Stimulated activated CD4-positive, alpha-beta T cell treated with anti-CD3 and anti-CD28 coated beads, Interleukin-1b, Interleukin-23, amount 100 ng/mL, for 1 hour (primary cell): ENCODE results near the gene DPH7.
A peak's percentile ranks its signal among the peaks of the same experiment; 100 is the strongest.
"Not testable (repeated sequence)": the region's sequence is repeated elsewhere in the genome, so short reads cannot be mapped to it uniquely, and the experiment has no call there.

Source experiments
- DNase-seq, 2 donors: peaks; one replicate each; pipeline ENCODE4 v3.0.0-alpha.2; 2020; ENCODE audit warnings: low read depth in 2 of 2

DPH7 gene

DNA sequence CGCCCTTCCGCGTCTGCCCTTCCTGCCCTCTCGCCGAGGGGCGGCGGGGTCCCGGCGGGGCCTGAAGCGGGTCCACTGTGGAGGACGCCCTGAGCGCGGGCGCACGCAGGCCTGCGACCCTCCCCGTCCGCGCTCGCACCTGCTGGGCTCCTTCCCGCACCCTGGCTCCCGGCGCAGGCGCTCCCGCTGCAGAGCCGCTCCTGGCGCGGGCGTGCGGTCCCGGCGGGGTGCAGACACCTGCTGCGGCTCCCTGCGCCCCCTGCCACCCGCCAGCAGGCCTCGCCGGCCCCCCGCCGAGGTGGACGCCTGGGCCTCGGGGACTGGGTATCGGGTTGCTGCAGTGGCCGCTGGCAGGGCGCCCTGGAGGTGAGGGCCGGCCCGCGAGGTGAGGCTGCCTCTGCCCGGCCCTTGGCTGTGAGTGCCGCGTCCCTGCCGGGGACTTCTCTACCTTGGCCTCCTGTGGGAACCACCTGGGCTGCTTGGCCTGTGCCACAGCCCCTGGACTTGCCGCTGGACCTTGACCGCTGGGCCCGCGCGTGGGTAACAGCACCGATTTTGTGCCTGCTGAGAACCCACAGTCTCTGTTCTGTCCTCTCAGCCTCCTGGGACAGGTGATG, 27.4 kb upstream of the DPH7 start:
- DNase-seq, result no peak

DNA sequence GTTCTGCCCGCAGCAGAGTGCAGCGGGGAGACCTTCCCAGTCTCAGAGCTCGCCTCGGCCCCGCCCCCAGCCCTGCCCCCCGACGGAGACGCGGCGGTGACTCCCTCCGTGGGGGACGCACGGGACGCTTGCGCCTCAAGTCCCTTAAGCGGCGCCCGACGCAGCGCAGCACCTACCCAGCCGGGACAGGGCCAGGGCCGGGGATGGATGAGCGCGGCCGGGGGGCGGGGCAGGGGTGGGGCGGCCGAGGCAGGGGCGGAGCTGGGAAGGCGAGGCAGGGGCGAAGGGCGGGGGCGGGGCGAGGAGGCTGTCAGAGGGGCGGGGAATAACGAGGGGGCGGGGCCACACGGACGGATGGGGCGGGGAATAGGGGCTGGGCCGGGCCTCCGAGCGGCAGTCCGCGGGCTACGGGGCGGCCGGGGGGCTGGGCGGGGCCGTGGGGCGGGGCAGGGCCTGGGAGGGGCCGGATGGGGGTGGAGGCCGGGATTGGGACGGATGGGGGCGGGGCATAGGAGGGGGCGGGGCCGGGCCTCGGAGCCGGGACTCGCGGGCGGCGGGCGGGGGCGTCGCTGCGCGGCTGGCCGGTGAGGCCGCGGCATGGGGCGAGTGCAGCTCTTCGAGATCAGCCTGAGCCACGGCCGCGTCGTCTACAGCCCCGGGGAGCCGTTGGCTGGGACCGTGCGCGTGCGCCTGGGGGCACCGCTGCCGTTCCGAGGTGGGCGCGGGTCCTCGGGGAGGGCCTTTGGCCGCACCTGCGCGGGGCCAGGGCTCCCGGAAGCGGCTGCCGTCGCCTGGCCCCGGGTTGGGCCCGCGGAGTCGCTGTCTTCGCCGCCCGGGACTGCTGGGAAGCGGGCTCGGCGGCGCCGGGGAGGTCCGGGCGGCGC, 26.6 kb upstream of the DPH7 start, which contains the start of gene ARRDC1:
ARRDC1 (plus strand) TSS at position 566 of the 884 bp plus-strand sequence; CDS start at position 598, 32 bp downstream.
- peak; percentile 85 to 91 for DNase-seq

DNA sequence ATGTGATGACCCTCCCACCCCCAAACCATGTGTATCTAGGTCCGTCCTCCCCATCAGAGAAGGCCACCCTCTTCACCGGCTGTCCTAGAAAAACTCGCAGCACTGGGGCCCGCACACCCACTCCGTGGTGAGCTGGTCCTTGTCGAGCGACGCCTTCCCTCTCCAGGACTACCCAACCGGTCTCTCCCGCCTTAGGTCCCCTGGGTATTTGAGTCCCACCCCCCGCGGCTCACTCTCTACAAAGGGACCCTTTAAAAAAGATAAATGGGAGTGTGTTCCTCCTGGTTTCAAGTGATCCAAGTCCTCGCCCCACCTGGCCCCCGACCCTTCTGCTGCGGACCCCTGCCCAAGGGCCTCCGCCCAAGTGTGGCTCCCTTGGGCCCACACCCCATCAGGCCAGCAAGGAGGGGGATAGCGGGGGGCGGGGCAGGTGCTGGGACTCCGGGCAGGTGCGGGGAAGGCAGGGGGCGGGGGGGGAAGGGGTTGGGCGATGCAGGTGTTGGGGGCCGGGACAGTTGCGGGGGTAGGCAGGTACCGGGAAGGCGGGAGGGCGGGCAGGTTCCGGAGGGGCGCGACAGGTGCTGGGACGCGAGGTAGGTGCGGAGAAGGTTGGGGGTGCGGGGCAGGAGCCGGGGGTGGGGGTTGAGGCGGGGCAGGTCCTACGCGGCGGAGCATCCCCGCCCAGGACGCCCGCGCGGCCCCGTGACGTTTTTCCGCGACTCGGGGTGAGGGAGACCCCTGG, 25.8 kb upstream of the DPH7 start:
- DNase-seq, result no peak

DNA sequence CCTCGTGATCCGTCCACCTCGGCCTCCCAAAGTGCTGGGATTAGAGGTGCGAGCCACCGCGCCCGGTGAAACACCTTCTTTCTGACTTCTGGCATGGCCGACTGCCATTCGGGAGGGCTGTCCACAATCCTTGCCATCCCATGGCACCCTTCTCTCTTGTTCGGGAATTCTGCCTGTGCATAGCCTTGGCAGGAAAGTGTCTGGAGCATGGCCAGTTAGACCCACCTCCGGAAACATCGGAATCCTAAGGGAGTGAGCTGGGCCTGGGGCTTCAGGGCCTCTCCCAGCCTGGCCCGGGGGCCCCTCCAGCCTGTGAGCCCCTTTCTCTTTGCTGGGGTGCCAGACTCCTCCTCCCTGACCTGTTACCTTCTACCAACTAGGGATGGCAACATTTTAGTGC, 25.2 kb upstream of the DPH7 start:
- DNase-seq, result no peak

DNA sequence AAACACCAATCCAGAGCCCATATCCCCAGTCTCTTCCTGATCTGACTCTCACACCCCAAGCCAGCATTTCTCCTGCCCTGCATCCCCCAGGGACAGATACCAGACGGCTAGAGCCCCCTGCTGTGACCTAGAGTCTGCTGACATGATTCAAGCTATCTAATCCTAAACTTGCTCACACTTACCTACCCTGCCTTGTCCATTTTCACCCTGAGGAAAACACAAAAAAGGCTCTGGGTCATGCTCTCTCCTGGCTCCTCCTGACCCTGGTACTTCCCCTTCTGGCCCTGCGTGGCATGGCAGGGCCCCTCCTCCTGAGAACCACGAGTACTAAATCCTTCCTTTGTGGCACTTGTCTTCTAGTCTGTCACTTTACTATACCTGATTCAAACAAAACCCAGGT, 23.9 kb upstream of the DPH7 start:
- DNase-seq, result no peak

DNA sequence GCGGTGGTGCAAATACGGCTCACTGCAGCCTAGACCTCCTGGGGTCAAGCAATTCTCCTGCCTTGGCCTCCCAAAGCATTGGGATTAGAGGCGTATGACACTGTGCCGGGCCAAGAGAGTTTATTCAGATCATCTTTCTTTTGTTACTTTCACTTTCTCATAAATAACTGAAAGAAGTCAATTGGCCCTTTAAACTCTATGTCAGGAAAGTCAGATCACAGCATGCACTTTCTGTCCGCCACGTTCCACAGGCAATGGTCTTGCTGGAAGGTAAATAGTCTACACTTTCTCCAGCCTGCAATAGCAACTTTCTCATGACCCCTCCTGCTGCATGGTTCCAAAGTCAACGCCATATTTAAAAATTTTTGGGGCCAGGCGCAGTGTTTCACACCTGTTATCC, 20.2 kb upstream of the DPH7 start:
- no peak for DNase-seq

DNA sequence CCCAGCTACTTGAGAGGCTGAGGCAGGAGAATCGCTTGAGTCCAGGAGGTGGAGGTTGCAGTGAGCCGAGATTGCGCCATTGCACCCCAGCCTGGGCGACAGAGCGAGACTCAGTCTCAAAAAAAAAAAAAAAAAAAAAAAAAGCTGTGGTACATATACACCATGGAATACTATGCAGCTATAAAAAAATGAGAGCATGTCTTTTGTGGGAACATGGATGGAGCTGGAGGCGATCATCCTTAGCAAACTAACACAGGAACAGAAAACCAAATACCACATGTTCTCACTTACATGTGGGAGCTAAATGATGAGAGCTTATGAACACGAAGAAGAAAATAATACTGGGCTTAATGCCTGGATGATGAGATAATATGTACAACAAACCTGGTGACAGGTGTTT, 17.9 kb upstream of the DPH7 start:
- DNase-seq, result not testable (repeated sequence)

DNA sequence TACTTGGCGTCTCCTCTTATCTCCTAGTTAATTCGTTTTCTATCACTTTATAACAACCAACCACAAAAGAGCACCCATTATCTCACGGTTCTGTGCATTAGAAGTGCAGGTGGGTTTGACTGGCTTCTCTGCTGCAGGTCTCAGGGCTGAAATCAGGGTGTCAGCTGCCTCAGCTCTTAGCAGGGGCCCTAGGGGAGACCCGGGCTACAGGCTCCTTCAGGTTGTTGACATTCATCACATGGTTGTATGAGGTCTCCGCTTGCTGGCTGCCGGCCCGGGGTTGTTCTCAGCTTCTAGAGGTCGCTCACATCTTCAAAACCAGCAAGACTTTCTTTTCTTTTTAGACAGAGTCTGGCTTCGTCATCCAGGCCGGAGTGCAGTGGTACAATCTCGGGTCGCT, 14.5 kb upstream of the DPH7 start:
- no peak for DNase-seq

DNA sequence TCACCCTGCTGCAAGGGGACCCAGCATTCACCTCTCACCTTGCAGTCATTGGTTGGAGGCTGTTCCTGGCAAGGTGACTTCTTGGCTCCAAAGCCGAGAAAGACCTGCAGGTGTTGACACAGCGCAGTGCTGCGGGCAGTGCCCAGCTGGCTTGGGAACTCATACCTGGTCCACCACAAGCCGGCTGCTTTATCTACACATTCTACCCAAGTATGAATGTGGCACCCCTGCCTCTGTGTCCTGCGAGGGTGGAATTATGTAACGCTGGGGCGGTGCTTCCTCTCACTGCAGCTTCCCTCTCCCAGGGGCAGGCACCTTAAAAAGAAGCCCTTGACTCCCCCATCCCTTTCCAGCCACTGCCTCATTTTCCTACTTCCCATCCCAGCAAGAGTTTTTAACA, 14.0 kb upstream of the DPH7 start:
- DNase-seq, result no peak

DNA sequence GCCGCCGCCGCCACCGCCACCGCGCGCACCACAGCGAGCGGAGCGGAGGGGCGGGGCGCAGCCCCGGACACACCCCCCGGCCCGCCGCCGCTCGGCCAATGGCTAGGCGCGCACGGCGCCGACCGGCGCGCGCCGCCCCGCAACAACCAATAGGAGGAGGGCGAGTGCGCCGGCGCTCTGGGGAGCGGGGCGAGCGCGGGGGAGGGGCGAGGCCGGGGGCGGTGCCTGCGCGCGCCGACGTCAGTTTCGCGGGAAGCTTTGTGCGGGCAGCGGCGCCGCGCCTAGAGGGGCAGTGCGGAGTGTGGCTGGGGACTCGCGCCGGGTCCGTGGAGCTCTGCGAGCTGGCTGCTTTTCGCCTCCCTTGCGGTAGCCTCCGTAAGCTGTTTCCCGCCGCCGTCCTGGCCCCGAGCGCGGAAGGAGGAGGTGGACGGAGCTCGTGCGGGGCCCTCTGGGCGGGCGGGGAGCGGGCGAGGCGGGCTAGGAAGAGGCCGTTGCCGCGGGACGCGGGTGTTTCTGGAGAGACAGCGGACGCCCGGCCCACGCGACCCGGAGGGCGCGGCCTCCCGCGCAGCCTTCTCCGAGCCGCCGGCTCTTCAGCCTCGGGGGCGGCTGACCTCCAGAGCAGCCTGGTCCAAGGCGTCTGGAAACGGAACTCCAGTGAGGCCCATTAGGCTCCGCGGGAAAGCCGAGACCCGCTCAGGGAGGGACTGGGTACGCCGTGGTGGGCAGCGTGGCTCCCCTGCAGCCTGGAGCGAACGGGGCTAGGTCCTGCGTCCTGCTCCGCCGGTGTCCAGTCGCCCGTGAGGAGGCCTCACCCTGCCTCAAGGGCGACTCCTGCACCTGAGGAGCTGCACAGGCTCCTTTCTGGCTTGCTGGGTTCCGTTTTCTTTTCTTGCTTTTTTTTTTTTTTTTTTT, 12.0 kb upstream of the DPH7 start, which contains the start of gene ZMYND19:
ZMYND19 (minus strand) TSS at position 44 of the 915 bp plus-strand sequence. CDS start 249 bp downstream, outside the sequence.
- peak; percentile 80 to 87 for DNase-seq

DNA sequence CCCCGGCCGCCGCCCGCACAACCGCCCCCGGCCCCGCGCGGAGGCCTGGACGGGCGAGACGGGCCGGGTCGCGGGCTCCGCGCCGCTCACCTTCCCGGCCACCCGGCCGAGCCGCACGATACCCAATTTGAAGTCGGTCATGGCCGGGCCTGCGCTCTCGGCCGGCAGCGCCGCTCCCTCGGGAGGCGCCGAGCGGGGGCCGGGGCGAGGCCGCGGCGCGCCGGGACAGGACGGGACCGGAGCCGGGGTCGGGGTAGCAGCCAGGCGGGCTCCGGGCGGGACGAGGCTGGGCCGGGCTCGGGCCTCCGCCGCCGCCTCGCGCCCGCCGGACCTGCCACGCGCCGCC, 11.4 kb upstream of the DPH7 start:
- no peak for DNase-seq

DNA sequence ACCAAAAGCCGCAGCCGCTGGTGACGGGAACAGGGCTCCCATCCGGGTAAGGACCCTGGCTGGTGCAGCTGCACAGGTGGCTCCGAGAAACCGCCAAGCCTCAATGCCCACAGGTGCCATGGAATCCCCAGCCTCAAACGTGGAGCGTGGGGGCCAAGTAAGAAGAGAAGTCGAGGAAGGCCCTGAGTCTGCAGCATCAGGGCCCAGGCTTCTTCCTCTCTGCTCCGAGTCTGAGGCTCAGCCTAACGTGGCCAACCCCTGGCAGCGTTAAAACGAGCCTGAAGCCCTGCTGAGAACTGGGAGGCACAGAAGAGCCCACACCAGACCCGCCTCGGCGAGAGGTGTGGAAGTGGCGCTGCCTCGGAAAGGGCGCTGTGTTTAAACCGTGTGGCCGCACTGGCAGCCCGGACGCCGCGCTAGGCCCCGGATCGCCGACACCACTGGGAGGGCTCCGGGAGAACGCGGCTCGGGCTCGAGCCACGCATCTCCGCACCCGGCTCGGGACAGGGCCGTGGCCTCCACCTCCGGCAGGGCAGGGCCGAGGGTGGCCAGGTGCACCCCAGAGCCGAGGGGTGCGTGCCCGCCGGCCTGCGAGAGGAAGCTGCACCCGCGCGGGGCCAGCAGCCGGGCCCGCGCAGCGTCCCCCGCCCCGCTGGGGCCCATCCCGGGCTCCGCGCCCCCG, 10.9 kb upstream of the DPH7 start:
- no peak for DNase-seq

DNA sequence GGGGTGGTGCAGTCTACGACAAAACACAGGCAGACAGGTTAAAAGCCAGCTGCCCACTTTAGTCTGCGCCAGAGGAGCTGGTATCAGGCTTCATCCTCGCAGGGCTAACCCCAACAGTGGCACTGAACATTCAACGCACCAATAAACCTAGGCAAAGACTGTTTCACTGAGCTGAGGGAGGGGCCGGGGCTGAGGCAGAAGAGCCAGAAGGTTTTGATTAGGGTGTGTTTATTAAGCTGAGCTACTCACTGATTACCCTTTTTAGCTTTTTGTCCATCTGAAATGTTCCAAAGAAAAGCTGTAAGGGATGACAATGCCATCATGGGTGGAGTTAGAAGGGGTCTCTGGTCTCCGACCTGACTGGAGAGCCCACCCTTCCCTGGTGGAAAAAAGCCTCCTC, 10.2 kb upstream of the DPH7 start:
- no peak for DNase-seq

DNA sequence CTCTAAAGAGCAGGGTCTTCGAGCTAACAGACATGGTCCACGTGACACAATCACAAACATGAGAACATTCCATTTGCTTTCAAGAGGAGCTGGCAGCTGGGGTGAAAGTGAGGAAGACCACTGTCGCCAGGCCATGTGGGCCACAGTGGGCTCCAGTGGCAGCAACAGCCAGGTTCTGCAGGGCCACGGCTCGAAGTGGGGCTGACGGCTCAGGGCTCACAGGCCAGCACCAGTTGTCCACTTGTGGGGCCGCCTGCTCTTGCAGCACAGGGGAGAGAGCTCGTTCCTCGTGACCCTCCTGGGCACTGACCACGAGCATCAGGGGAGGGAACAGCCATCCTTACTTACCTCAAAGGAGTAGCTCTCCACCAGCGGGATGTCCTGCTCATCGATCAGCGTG, 9.6 kb upstream of the DPH7 start:
- DNase-seq, result no peak

DNA sequence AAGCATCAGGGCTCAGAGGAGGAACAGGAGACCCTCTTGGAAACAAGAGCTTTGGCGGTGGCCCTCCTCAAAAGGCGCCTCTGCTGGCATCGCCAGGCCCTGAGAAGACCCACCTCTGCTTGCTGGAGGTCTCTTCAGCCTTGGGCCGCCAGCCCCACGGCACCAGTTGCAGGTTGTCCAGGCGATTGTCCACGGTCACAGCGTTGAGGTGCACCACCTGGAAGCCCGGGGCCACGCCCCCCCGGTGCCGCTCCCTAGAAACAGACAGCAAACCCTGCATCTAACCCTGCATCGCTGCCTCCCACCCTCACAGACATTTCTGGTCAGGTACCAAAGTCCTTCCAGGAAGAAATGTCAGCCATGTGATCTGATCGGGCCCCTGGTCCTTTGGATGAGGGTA, 8.1 kb upstream of the DPH7 start:
- DNase-seq, result no peak

DNA sequence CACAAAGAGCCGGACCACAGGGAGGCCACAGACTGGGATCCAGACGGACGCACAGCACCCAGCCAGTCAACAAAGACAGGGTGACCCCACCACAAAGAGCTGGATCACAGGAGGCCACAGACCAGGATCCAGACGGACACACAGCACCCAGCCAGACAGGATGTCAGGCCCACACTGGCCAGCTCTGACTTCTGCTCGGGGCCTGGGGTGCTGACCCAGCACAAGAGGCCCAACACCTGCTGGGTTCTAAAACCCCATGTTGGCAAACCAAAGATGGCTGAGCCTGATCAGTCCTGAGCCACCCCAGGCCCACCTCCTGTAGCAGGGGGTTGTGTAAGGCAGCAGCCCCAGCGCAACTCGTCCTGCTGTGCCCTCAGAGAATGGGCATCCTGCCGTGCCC, 5.2 kb upstream of the DPH7 start:
- DNase-seq, result no peak

DNA sequence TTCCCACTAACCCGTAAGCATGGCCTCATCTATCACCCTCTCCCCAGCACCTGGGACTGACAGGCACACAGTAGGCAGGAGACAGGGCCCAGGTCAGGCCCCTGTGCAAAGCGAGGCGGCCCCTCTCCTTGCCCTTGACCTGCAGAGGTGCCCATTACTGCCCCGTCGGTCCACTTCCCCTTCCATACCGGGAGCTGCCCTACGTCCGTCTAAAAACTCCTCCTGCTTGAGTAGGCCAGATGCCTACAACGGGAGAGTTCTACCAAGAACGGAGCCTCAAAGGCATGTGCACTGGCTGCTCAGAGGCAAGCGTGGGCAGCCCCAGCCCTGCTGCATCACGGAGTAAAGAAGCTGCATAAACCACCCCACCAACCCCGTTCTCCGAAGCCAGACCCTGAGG, 4.6 kb upstream of the DPH7 start:
- DNase-seq, result no peak

DNA sequence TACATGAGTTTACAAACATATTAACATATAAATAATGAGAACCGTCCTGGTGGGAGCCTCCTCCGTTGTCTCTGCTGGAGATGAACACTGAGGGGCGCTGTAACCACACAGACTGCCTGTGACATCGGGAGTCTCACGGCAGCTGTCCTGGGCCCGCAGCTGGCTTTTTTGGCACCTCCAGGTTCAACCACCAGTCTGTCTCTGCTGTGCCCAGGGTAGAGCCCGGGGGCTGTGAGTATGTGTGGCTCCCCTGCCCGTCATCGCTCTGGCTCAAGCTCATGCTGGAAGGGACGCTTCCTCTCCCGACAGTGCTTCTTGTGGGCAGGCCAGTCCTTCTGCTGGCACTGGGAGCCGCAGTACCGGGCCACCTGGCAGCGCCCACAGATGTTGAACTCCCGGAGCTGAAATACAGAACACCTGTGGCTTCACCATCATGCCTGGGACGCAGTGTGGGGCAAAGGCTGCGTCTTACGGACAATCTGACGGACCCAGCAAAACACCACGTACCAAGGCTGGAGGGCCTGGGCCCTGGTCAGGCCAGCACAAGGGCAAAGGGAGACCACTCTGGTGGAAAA, 3.6 kb upstream of the DPH7 start:
- no peak for DNase-seq

DNA sequence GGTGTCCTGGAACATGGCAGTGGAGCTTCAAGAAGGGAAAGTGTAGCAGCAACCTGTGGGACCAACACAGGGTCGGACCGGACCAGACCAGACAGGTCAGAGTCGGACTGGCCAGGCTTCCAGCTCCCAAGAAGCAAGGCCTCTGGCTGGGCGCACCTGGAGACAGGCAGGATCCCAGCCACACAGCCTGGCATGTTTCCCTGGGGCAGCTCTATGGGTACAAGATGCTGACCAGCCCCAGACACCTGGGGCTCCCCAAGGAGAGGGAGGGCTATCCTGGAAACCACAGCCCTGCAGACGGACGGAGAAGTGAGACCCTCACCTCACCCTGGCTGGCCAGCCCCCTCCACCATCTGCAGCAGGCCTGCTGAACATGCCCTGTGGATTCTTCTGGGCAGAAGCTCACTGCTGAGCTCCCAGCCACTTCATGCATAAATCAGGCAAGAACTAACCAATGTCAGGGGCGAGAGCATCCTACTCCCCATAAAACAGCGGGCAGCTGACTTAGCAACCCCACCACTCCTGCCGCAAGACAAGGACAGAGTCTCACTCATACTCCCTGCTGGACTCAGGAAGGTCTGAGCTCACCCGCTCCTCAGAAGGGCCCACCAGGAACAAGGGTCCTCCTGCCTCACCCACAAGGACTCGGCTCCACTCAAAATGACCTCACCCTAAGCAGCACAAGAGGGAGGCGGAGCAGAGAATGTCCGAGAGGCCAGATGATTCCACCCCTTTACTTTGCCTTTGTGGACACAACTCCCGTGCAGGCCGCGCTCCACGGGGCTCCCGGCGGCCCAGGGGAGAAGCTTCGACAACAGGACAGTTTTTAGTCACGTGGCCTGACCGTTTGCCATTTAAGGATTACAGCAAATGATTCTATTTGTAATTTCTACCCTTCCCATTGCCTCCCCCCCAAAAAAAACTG, 2.9 kb upstream of the DPH7 start:
- DNase-seq, result no peak

DNA sequence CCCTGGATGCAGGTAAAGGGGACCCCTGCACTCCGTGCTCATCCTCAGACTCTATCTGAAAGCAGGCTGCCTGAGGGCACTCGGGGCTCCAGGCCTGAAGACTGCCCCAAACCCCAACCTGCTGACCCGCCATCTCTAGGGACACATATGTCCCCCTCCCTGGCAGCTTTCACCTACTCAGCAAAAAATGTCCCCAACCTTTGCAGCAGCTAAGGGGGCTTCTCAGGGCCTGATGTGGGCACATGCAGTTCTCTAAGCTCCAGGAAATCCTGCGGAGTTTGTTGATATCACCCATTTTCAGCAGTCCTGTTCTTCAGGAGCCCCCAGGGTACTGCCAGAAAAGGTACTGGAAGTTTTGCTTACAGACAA, 2.2 kb upstream of the DPH7 start:
- no peak for DNase-seq
